ENCODE results near the gene FOXP1. TPM values are rescaled to one million over a fixed set of nuclear protein-coding genes. Genes with fewer than 3 reads are reported as not detected.

FOXP1 gene
- total and polyA plus RNA-seq, 2 of the 8 experiments (the other 6 are each of a cell fraction or from before 2014, with no cell fraction given), result 13.9 to 25.4 TPM

- TF ChIP-seq ATF2 (IDR thresholded peaks at IDR 0.05; ENCODE audit: low read length), result no peak
- TF ChIP-seq GABPA (IDR thresholded peaks at IDR 0.05; ENCODE audit: borderline replicate concordance, insufficient read depth, low read length), result no peak
- TF ChIP-seq CTBP2 (IDR thresholded peaks at IDR 0.05; ENCODE audit: borderline replicate concordance, insufficient read depth, insufficient read length, low read length), result no peak
- TF ChIP-seq CBX8 (IDR thresholded peaks at IDR 0.05; ENCODE audit: borderline replicate concordance, low read depth, low read length), result no peak
- TF ChIP-seq POU5F1 (IDR thresholded peaks at IDR 0.05; ENCODE audit: low read depth, low read length), result no peak
- no peak for TF ChIP-seq SIRT6 (IDR thresholded peaks at IDR 0.05; ENCODE audit: low read length)
Observed at GRCh38 chr3:71562938-71563337, 20.6 kb downstream of the FOXP1 start (continued).

Data from H1 (cell line).